Measurements from ENCODE around the gene AKAP11. TPM values are rescaled to one million over a fixed set of nuclear protein-coding genes. Genes with fewer than 3 reads are reported as not detected.

The AKAP11 gene
- total RNA-seq, 2 donors from 2014 or later = 39.5 to 50.3 TPM

DNA sequence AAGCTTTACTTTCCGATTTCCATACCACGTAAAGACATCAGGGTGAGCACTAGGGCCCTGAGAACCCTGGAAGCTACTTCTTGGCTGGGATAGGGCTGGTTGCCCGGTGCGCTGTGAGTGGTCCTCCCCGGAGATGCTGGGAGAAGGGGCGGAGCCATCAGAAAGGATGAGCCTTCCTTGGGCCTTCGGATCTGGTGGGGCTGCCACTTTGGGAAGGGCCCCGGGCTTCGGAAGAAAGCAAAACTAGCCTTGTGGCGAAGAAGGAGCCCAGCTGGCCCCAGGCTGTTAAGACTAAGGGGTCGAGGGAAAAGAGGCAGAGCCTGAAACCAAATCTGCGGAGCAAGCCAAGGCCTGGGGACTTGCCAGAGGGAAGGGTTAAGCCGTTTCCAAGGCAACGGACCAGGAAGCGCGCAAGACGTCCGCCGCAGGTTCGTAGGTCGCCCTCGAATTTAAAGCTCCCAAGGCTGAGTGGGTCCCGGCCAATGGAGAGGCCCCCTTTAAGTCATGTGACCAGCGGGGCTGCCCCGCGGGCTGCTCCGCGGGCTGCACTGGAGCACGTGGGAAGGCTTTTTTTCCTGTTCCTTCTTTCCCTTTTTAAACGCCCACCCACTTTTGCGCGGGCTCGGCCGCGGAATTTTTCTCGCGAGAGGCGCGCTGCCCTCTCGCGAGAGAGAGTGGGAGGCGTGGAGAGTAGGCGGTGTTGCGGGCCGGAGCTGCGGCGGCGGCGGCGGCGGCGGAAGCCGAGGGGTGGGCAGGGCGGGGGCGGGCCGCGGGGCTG is 426 bp upstream of the AKAP11 start:
- intact Hi-C loops (cut with DNase I) = no loop called here
- DNase-seq (ENCODE audit: low spot score) = peak; percentile 98

DNA sequence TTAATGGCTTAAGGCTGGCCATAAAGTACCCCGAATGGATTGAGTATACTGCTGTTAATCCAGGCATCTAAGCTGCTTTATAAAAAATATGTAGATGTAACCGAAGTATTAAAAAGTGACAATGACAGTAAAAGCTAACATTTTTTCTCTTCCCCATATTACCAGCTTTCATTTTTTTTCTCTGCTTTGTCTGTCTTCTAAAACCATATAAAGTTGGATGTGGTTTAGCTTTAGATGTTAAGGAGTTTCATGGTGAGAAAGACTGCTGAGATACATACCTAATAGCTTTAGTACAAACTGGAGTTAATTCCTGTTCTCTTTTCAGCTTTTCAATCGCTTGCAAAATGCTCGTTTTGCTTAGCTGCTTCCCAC is 838 bp downstream of the AKAP11 start:
- intact Hi-C loops (cut with DNase I) = no loop called here
- no peak for DNase-seq (ENCODE audit: low spot score)

DNA sequence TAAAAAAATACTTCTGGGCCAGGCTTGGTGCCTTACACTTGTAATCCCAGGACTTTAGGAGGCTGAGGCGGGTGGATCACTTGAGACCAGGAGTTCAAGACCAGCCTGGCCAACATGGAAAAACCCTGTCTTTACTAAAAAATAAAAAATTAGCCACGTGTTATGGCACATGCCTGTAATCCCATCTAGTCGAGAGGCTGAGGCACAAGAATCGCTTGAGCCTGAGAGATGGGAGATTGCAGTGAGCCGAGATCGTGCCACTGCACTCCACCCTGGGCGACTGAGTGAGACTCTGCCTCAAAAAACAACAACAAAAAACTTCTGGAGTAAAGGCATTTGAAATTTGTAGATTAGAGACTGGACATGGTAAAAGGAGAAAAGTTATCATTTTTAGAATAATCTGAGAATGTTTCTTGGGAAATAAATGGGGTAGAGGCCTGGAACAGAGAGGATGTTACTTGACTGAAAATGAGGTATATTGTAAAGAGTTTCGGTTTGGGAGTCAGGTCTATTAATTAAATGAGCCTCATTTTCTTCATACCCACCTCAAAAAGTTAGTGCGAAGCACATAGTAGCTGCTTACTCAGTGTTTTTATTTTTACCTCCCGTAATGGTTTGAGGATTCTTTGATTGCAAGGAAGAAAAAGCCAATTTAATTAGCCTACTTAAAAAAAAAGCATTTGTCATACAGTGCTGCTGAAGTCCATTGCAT is 2.6 kb downstream of the AKAP11 start:
- intact Hi-C loops (cut with DNase I) = no loop called here
- DNase-seq (ENCODE audit: low spot score) = no peak

DNA sequence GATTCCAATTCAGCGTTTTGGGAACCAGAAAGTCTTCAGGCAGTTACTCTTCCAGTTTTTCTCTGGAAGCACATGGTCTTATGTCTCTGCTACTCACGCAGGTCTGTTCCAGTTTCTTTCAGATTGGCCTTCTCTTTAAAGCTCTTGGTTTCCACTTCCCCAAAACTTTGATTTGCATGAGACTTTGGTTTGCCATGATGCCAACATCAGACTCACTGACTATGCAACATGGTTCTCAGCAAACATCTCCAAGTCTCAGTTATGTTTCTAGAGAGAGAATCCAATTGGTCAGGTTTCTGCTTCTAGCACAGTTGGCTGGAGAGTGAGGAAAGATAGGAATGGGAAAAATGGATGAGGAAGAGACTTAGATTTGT is 3.1 kb downstream of the AKAP11 start:
- no peak for DNase-seq (ENCODE audit: low spot score)
- intact Hi-C loops (cut with DNase I) = no loop called here

DNA sequence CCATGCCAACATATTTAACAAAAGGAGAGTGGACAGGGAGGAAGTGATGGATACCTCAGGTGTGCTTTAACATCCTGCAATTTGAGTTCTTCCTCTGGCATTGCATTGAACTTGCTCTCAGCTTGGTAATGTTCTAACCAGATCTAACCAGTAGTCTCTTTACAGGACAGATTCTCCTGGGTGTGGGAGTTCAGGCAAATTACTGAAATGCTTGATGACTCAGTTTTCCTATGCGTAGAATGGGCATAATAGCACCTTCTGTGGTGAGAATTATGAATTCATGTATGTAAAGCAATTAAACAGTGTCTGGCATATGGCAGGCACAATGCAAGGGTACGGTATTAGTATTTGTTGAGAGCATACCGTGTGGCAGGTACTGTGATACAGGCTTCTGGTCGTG is 3.6 kb downstream of the AKAP11 start:
- intact Hi-C loops (cut with DNase I) = no loop called here

DNA sequence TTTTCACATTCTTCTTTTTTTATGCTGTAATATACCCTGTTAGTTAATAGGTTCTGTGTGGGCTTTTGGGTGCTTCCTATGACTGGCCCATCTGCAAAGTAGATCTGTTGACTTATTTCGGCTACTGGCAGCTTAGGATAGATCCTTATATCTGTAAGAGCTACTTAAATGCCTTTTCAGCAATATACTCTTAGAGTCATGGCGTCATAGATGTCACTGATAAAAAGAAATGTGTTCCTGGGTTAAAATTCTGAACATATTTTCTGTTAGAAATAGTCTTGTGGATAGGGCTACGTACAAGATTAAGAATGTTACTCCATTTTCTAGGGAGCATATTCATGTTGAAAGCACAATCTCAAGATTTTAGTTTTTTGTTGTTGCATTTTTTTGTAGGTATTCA is 4.7 kb downstream of the AKAP11 start:
- no peak for DNase-seq (ENCODE audit: low spot score)
- intact Hi-C loops (cut with DNase I) = no loop called here

More for the DNA sequence above, 3.6 kb downstream of the AKAP11 start:
- no peak for DNase-seq (ENCODE audit: low spot score)

DNA sequence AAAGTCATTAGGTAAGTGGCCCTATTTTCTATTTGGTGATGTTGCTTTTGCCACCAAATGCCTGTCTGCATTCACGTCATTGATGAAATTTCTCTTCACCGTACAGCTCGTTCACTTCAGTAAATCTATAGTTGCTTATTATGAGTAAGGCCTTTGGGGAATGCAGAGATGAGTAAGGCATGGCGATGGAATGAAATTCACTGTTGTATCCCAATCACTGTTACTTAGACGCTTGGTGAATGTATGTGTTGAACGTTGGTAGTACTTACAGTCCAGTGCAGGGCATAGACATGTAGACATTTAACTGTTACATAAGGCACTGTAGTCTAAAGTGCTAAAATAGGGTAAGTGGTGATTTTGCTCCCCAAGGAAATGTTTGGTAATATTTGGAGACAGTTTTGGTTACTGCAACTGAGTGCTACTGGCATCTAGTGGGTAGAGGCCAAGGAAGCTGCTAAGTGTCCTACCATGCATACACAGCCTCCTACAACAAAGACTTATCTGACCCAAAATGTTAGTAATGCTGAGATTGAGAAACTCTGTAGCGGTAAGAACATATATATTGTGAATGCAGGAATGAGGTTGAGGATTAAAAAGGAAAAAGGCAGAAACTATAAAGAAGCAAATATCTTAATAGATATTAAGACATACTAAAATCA is 5.8 kb downstream of the AKAP11 start:
- intact Hi-C loops (cut with DNase I) = no loop called here
- DNase-seq (ENCODE audit: low spot score) = no peak

DNA sequence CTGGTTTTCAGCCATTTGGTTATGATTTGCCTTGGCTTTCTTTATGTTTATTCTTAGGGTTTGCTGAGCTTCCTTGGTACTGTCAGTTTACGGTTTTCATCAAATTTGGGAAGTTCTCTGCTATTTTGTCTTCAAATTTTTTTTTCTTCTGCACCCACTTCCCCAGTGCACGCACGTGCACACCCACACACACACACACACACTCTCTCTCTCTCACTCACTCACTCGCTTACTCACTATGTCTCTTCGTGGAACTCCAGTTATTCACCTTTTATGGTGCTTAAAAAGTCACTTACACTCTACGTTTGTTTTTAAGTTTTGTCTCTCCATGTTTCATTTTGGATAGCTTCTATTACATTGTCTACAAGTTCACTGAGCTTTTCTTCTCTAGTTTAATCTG is 7.1 kb downstream of the AKAP11 start:
- DNase-seq (ENCODE audit: low spot score) = no peak
- intact Hi-C loops (cut with DNase I) = no loop called here

DNA sequence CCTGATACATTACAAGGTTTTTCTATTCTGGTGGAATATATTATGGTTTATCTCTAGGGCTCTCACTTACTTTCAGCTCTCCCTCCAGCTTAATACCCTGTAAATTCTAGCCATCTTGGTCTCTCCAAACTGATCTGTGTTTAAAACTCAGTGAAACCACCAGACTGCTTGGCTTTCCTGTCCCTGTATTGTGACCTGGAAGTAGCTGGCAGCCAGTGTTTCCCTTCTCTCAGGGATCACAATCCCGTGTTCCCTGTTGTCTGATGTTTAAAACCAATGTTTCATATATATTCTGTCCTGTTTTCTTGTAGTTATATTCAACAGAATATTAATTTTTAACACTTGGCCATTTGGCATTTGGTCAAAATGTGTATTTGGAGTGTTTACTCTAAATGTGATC is 8.0 kb downstream of the AKAP11 start:
- DNase-seq (ENCODE audit: low spot score) = no peak
- intact Hi-C loops (cut with DNase I) = no loop called here

DNA sequence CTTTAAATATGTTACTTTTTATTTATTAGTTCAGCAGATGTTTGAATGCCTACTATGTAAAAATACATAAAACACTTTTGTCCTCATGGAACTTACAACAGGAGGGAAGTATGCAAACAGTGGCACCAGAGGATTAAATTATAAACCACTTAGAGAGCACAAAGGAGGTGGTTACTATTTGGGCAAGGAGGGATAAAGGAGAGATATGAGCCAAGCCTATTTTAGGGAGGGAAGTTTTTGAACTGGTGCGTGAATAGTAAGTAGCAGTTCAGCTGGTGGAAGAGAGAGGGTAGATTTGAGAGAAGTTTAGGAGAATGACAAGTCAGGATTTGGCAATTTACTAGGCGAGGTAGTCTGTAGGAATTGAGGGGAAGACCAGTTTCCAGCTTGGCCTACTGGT is 8.6 kb downstream of the AKAP11 start:
- no peak for DNase-seq (ENCODE audit: low spot score)
- intact Hi-C loops (cut with DNase I) = no loop called here

DNA sequence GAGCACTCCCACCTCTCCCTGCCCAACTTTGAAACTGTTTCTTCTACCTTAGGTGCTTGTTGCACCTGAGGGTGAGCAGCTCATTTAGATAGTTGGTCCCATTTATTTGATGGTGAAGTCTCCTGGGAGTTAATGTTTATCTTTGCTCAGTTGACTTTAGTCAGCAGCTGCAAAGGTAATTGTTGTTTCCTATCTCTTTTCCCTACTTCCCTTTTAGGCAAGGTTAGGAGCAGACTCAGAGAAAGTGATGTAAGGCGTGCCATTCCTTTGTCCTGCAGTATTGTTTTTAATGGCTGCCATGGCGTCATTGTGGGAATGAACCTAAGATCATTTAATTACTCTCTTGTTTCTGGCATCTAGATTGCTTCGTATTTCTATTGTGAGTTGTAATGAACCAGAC is 11.6 kb downstream of the AKAP11 start:
- no peak for DNase-seq (ENCODE audit: low spot score)
- intact Hi-C loops (cut with DNase I) = no loop called here

DNA sequence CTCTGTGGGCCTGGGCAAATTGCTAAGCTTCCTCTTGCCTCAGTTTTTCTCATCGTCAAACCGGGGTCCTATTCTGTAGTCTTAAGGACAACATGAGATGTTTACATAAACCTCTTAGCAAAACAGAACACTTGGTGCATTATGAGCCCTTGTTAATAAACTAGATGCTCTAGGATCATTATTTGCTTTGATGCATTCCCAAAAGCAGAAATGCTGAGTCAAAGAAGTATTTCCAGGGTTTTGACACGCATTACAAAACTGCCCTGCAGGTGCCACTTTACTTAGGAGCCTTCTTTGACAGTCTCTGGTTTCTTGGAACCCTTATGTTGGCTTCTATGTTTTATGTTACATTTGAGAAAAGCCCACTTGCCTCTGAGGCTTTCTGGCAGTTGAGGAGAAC is 12.1 kb downstream of the AKAP11 start:
- intact Hi-C loops (cut with DNase I) = no loop called here

DNA sequence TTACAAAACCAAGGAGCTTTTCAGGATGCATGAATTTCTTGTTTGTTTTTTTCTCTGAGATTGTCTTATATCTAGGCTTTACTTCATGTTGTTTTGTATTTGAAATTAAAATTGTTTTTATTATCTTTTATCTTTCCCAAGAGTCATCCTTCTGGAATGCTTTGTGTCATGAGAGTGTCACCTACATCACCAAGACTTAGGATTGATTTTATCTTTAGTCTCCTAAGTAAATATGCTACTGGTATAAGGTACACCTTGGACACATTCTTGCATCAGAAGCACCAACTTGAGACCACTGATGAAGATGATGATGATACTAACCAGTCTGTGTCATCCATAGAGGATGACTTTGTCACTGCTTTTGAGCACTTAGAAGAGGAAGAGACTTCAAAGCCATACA is 26.4 kb downstream of the AKAP11 start:
- no peak for DNase-seq (ENCODE audit: low spot score)
- intact Hi-C loops (cut with DNase I) = no loop called here

More for the DNA sequence above, 12.1 kb downstream of the AKAP11 start:
- DNase-seq (ENCODE audit: low spot score) = no peak

DNA sequence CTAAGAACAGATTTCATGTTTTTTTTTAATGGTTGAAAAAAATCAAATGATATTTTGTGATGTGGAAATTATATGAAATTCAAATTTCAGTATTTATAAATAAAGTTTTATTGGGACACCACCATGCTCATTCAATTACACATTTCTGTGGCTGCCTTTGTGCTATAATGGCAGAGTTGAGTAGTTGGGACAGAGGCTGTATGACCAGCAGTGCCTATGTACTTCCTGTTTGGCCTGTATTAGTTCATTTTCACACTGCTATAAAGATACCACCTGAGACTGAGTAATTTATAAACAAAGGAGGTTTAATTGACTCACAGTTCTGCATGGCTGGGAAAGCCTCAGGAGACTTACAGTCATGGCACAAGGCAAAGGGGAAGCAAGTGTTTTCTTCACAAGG is 33.6 kb downstream of the AKAP11 start:
- no peak for DNase-seq (ENCODE audit: low spot score)
- intact Hi-C loops (cut with DNase I) = no loop called here

DNA sequence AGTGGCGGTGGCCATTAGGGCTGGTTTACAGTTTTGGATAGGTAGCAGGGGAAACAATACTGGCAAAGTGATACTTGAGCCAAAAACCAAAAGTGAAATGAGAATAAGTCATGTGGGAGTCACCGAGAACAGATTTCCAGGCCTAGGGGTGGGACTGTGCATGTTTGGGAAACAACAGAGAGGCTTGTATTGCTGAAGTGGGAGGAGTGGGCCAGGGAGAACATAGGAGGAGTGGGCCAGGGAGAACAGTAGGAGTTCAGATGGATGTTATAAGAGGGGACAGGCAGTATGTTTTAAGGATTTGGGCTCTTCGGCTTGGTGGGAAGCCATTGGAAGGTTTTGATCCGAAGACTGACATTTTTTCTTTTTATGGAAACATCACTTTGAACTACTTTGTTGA is 35.5 kb downstream of the AKAP11 start:
- DNase-seq (ENCODE audit: low spot score) = no peak
- intact Hi-C loops (cut with DNase I) = no loop called here

DNA sequence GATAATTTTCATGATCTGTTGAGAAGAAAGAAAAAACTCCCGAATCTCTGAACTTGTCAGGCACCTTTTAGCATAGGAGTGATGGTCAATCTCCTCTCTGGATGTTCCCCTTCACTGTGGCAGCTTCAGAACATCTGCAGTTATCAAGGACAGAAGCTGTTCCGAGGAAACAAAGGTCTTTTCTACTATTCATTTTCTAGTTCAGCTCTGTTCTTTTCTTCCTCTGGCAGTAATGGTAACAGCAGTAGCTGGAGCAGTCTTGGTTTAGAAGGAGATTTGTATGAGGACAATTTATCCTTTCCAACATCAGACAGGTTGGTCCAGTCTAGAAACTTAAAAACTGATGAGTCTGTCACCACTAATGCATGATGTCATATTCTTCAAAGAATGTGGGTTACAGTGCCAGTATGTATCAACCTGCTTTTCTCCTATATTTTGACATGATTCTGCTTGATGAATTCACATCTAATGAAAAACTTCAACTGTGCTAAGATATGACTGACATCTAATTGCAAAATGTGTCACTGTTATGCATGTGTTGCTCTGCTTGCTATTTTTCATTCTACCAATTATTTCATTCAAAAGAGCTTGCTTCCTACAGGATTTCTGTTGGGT is 41.0 kb downstream of the AKAP11 start:
- DNase-seq (ENCODE audit: low spot score) = no peak
- intact Hi-C loops (cut with DNase I) = no loop called here

DNA sequence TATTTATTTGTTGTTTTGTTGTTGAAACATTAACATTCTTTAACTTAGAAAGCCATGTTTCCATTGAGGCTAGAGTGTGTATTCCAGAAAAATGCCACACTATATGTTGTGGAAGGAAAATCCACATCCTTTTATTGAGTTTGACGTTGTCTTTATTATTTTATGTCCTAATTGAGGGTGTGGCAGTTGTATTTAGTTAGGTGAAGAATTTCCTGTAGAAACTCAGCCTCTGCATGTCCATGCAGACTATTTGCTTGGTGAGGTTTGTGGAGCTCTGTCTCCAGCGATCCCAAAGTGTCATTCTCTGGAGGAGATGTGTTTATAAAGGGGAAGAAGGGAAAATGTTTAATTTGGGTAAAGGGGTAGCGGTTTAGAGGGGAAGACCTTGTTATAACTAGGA is 46.6 kb downstream of the AKAP11 start:
- DNase-seq (ENCODE audit: low spot score) = no peak
- intact Hi-C loops (cut with DNase I) = no loop called here

DNA sequence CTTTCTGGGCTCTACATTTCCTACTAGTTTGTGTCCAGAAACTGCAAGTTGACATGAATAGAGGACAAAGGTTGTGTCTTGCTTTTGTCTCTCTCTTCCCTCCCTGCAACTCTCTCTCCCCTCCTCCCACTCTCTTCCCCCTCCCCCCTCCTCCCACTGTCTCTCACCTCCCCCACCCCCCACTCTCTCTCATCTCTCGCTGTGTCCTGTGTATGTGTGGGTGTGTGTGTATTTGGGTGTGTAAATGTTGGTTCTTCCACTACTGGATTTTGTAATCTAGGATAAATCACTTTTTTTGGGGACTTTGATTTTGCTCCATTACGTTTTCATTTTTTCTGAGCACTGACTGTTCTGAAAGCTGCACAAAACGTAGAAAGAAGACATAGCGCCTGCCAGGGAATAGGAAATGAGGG is 48.4 kb downstream of the AKAP11 start:
- DNase-seq (ENCODE audit: low spot score) = no peak
- intact Hi-C loops (cut with DNase I) = no loop called here

DNA sequence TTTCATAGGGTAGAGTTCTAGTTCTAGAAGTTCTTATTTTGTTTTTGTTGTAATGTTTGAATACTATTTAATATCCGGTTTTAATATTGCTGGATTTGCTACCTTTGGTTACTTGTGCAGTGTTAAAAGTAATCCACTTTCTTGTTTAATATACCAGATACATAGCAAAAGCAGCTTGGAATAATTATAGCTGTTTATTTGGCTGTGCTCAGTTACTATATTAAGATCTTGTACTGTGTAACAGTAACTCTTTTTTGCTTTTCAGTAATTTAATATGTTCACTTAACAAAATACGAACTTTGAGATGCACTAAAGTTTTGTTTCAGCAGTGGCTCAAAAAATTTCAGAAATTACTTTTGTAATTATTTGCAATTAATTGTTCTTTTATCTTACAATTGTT is 50.9 kb downstream of the AKAP11 start:
- intact Hi-C loops (cut with DNase I) = no loop called here

DNA sequence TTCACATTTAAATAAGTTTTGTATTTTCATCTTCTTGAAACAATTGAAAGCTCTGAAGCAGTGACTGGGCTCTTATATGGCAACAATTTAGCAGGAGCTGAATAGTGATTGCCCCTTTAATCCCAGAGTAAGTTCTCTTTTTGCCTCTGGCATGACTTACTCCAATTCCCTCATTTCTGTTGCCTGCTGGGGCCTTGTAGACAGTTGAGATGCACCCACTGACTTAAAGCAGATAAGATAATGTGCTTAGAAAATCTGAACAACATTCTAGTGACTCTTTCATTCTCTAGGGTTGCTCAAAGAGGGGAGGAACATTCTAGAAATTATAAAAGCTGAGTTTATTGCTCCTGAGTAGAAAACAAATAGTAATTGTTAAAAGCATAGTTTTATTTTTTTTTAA is 52.8 kb downstream of the AKAP11 start:
- DNase-seq (ENCODE audit: low spot score) = no peak

More for the DNA sequence above, 50.9 kb downstream of the AKAP11 start:
- DNase-seq (ENCODE audit: low spot score) = no peak

More for the DNA sequence above, 52.8 kb downstream of the AKAP11 start:
- intact Hi-C loops (cut with DNase I) = no loop called here

Measured in posterior vena cava (tissue), 2 donors.